Loucy (cell line): ENCODE results near the gene IFNGR1.

ENCODE experiments used
- H2AFZ ChIP-seq: fragments of 200-600 bp; sonication (generic); 2 replicates; pipeline ENCODE4 v1.6.0; 2016; ENCODE audit warnings: antibody characterized with exemption, mild to moderate bottlenecking, low read length, moderate library complexity
- H3F3A ChIP-seq: fragments of 200-600 bp; 2 replicates; pipeline ENCODE4 v1.6.0; 2016; ENCODE audit warnings: antibody characterized with exemption, low read depth, mild to moderate bottlenecking
- H3K27me3 ChIP-seq: fragments of 200-600 bp; sonication (generic); 2 replicates; pipeline ENCODE4 v1.6.1; 2014; ENCODE audit warnings: low read length, mild to moderate bottlenecking; ENCODE audit not compliant: insufficient read depth, poor library complexity, severe bottlenecking
- H3K36me3 ChIP-seq: fragments of 200-600 bp; sonication (generic); 2 replicates; pipeline ENCODE4 v1.6.1; 2016; ENCODE audit warnings: low read length; ENCODE audit not compliant: insufficient read depth
- H3K4me1 ChIP-seq: fragments of 200-600 bp; sonication (generic); 2 replicates; pipeline ENCODE4 v1.5.1; 2014; ENCODE audit warnings: low read length, mild to moderate bottlenecking; ENCODE audit not compliant: insufficient read depth, poor library complexity, severe bottlenecking
- H3K4me2 ChIP-seq: fragments of 200-600 bp; sonication (generic); 2 replicates; pipeline ENCODE4 v1.6.0; 2014; ENCODE audit warnings: antibody characterized with exemption, low read length, low read depth, mild to moderate bottlenecking; ENCODE audit not compliant: poor library complexity, severe bottlenecking
- H3K4me3 ChIP-seq: fragments of 200-600 bp; sonication (generic); 2 replicates; pipeline ENCODE4 v1.5.1; 2014; ENCODE audit warnings: low read length, mild to moderate bottlenecking, mixed read lengths; ENCODE audit not compliant: poor library complexity, severe bottlenecking
- H3K79me2 ChIP-seq: fragments of 200-600 bp; sonication (generic); 2 replicates; pipeline ENCODE4 v1.6.1; 2014; ENCODE audit warnings: low read length; ENCODE audit not compliant: insufficient read depth
- H3K9ac ChIP-seq: fragments of 200-600 bp; sonication (generic); 2 replicates; pipeline ENCODE4 v1.6.0; 2014; ENCODE audit warnings: mild to moderate bottlenecking, low read depth, low read length, moderate library complexity; ENCODE audit not compliant: poor library complexity, severe bottlenecking
- H3K9me2 ChIP-seq: fragments of 200-600 bp; sonication (generic); replicated peaks from 2 replicates; pipeline ENCODE4 v1.6.1; 2016; ENCODE audit warnings: low read depth, low read length, mixed read lengths
- H3K9me3 ChIP-seq: fragments of 200-600 bp; sonication (generic); 2 replicates; pipeline ENCODE4 v1.6.1; 2014; ENCODE audit warnings: mild to moderate bottlenecking, antibody characterized with exemption, low read length, low read depth; ENCODE audit not compliant: insufficient read depth
- H4K20me1 ChIP-seq: fragments of 200-600 bp; sonication (generic); 2 replicates; pipeline ENCODE4 v1.6.0; 2014; ENCODE audit warnings: antibody characterized with exemption, low read length, mild to moderate bottlenecking; ENCODE audit not compliant: insufficient read depth, poor library complexity, severe bottlenecking
- EZH2phosphoT487 ChIP-seq: fragments of 200-600 bp; IDR thresholded peaks from 2 replicates; pipeline ENCODE4 v1.6.1; 2018; ENCODE audit warnings: antibody characterized with exemption, mild to moderate bottlenecking, moderate library complexity, borderline replicate concordance
- TF ChIP-seq, protein P1 (sequence below): fragments of 200-600 bp; sonication (generic); conservative IDR thresholded peaks from 2 replicates; pipeline ENCODE4 v1.5.1; 2014; ENCODE audit warnings: mild to moderate bottlenecking, antibody characterized with exemption, low read length

Gene IFNGR1

DNA sequence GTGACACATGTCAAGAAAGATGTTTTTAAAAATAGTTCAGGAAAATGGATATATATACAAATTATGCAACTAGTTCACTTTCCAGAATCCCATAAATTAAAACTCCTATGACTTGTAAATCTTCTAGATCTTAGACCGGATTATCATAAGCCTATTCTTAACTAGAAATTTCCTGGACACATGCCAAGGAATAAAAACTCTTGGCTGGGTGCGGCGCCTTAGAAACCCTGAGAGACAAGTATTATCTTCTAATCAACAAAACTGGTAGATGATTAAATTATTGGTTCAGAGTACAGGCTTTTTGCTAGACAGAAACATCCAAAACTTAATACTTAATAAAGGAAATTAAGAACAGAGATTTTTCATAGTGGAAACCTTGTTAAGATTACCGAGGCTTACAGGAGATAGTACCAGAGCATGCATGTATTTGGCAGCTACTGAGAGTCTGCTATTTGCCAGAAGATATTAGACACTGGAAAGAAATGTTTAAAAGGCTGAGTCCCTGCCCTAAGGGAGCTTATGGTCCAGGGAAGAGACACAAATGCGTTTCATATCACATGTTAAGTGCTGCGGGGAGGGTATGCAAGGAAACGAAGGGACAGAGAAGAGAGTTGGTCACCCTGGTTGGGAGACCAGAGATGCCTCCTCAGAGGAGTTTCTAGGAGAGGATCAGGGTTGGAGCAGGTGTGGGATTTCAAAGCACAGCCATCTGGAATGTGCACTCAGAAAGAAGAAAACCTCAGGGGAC, 46.5 kb upstream of the IFNGR1 start:
- H3F3A ChIP-seq, result no peaks in the 10 kb centered on the region
- no peak overlapping the region for H3K9ac ChIP-seq
- H4K20me1 ChIP-seq, result no peaks in the 10 kb centered on the region
- H3K27me3 ChIP-seq, result no peaks in the 10 kb centered on the region
- no peaks in the 10 kb centered on the region for H3K36me3 ChIP-seq
- no peak overlapping the region for H3K4me2 ChIP-seq
- H3K4me1 ChIP-seq, result no peaks in the 10 kb centered on the region
- H3K79me2 ChIP-seq, result no peaks in the 10 kb centered on the region
- H2AFZ ChIP-seq, result no peak overlapping the region
- no peak overlapping the region for H3K4me3 ChIP-seq
- no peaks in the 10 kb centered on the region for H3K9me2 ChIP-seq
- TF ChIP-seq EZH2phosphoT487, result no peak
- TF ChIP-seq, protein P1, sequence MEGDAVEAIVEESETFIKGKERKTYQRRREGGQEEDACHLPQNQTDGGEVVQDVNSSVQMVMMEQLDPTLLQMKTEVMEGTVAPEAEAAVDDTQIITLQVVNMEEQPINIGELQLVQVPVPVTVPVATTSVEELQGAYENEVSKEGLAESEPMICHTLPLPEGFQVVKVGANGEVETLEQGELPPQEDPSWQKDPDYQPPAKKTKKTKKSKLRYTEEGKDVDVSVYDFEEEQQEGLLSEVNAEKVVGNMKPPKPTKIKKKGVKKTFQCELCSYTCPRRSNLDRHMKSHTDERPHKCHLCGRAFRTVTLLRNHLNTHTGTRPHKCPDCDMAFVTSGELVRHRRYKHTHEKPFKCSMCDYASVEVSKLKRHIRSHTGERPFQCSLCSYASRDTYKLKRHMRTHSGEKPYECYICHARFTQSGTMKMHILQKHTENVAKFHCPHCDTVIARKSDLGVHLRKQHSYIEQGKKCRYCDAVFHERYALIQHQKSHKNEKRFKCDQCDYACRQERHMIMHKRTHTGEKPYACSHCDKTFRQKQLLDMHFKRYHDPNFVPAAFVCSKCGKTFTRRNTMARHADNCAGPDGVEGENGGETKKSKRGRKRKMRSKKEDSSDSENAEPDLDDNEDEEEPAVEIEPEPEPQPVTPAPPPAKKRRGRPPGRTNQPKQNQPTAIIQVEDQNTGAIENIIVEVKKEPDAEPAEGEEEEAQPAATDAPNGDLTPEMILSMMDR, result no peak
- no peaks in the 10 kb centered on the region for H3K9me3 ChIP-seq

DNA sequence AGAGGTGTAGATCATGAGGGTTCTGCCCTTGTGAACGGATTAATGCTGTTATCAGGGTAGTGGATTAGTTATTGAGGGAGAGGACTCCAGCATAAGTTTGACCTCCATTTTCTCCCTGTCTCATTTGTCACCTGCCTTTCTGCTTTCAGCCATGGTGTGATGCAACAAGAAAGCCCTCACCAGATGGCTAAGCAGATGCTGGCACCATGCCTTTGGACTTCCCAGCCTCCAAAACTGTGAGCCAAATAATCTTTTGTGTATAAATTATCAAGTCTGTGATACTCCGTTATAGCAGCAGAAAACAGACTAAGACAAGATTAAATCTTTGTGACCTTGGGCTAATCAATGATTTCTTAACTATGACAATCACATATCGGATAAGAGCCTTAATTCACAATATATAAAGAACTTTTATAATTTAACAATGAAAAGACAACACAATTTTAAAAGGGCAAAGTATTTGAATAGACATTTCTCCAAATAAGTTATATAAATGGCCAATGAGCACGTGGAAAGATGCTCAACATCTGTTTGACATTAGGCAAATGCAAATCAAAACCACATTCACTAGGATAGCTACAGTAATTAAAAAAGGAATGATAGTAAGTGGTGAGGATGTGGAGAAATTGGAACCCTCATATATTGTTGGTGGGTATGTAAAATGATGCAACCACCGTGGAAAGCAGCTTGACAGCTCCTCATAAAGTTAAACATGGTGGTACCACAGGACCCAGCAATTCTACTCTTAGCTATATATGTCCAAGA, 45.3 kb upstream of the IFNGR1 start:
- H2AFZ ChIP-seq, result no peak overlapping the region
- no peaks in the 10 kb centered on the region for H3F3A ChIP-seq
- H3K9me3 ChIP-seq, result no peaks in the 10 kb centered on the region
- H3K79me2 ChIP-seq, result no peaks in the 10 kb centered on the region
- TF ChIP-seq EZH2phosphoT487, result no peak
- TF ChIP-seq, protein P1, result no peak
- H3K9ac ChIP-seq, result no peak overlapping the region
- no peaks in the 10 kb centered on the region for H3K36me3 ChIP-seq
- no peak overlapping the region for H3K4me3 ChIP-seq
- H3K9me2 ChIP-seq, result no peaks in the 10 kb centered on the region
- no peak overlapping the region for H3K4me2 ChIP-seq
- H4K20me1 ChIP-seq, result no peaks in the 10 kb centered on the region
- H3K27me3 ChIP-seq, result no peaks in the 10 kb centered on the region
- no peaks in the 10 kb centered on the region for H3K4me1 ChIP-seq

DNA sequence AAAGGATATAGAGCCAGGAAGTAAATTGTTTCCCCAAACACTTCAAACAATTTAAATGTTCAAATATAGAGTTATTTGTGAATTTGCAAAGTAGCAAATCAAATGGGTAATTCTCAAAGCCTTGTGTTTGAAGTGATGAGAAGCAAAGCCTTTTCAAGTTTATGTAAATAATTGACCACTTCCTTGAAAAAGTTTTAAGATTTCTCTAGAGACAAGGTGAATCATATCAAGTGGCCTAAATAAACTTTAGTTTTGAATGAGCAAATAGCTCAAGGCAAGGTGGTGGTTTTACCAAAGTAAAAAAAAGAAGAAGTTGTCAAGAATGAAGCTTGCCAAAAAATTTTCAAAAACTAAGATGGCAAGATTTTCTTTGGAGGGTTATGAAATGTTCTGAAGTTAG, 42.6 kb upstream of the IFNGR1 start:
- H3K4me1 ChIP-seq, result no peaks in the 10 kb centered on the region
- H3K4me2 ChIP-seq, result no peak overlapping the region
- no peak overlapping the region for H3K9ac ChIP-seq
- H3F3A ChIP-seq, result no peaks in the 10 kb centered on the region
- H3K9me3 ChIP-seq, result no peaks in the 10 kb centered on the region
- no peaks in the 10 kb centered on the region for H3K9me2 ChIP-seq
- H4K20me1 ChIP-seq, result no peaks in the 10 kb centered on the region
- no peaks in the 10 kb centered on the region for H3K27me3 ChIP-seq
- H2AFZ ChIP-seq, result no peak overlapping the region
- no peaks in the 10 kb centered on the region for H3K79me2 ChIP-seq
- H3K36me3 ChIP-seq, result no peaks in the 10 kb centered on the region
- H3K4me3 ChIP-seq, result no peak overlapping the region
- TF ChIP-seq EZH2phosphoT487, result no peak
- TF ChIP-seq, protein P1, result no peak
